Lower leg skin (tissue), 3 donors: ENCODE measurements around the gene TRUB2.

ENCODE experiments used
- POLR2A ChIP-seq, 2 donors: fragments of 450-650 bp; IDR thresholded peaks; one replicate each; pipeline ENCODE4 v1.6.1; 2016 to 2017; ENCODE audit warnings: antibody characterized with exemption in 2 of 2, mild to moderate bottlenecking in 1 of 2, moderate library complexity in 1 of 2
- TF ChIP-seq, protein P1 (sequence below), 3 donors: fragments of 450-650 bp; IDR thresholded peaks; one replicate each; pipeline ENCODE4 v1.5.1; 2016; ENCODE audit warnings: antibody characterized with exemption in 3 of 3, mild to moderate bottlenecking in 3 of 3, moderate library complexity in 2 of 3

DNA sequence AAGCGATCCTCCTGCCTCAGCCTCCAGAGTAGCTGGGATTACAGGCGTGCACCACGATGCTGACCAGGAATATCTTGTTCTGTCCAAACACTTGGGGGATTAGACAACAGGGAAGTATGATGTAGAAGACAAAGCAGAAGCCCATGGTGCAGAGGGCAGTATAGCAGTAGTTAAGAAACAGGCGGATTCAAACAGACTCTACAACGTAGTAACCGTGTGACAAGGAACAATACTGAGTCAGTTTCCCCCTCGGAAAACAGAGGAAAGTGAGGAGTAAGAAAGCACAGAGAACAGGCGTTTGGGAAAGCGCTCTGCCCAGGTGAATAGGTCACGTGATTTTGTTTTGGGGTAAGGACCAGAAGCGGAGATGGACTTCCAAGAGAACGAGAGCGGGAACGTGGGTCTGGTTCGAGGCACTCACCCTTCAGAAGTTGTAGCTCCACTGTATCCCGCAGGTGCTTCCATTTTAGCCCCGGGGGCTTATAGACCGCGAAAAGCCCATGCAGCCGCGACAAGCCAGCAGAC is 306 bp downstream of the TRUB2 start:
- TF ChIP-seq, protein P1, sequence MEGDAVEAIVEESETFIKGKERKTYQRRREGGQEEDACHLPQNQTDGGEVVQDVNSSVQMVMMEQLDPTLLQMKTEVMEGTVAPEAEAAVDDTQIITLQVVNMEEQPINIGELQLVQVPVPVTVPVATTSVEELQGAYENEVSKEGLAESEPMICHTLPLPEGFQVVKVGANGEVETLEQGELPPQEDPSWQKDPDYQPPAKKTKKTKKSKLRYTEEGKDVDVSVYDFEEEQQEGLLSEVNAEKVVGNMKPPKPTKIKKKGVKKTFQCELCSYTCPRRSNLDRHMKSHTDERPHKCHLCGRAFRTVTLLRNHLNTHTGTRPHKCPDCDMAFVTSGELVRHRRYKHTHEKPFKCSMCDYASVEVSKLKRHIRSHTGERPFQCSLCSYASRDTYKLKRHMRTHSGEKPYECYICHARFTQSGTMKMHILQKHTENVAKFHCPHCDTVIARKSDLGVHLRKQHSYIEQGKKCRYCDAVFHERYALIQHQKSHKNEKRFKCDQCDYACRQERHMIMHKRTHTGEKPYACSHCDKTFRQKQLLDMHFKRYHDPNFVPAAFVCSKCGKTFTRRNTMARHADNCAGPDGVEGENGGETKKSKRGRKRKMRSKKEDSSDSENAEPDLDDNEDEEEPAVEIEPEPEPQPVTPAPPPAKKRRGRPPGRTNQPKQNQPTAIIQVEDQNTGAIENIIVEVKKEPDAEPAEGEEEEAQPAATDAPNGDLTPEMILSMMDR (IDR thresholded peaks at IDR 0.05), result no peak
- no peak for TF ChIP-seq POLR2A (IDR thresholded peaks at IDR 0.05)
